SK-N-SH (cell line): ENCODE measurements around the gene NOD2.

Experiments
- FOXM1 ChIP-seq: IDR thresholded peaks from 2 replicates; pipeline ENCODE4 v1.4.0; 2012; ENCODE audit warnings: low read depth, mild to moderate bottlenecking
- GABPA ChIP-seq: IDR thresholded peaks from 2 replicates; pipeline ENCODE4 v1.4.0; 2012; ENCODE audit warnings: low read depth, mild to moderate bottlenecking
- TF ChIP-seq, protein P1 (sequence below): IDR thresholded peaks from 2 replicates; pipeline ENCODE4 v1.4.0; 2012; ENCODE audit warnings: low read depth

- TF ChIP-seq FOXM1 = no peak
- no peak for TF ChIP-seq GABPA
- TF ChIP-seq, protein P1, sequence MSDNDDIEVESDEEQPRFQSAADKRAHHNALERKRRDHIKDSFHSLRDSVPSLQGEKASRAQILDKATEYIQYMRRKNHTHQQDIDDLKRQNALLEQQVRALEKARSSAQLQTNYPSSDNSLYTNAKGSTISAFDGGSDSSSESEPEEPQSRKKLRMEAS = no peak
Observed at GRCh38 chr16:50718061-50718760, 24.8 kb downstream of the NOD2 start.
